Loucy (cell line): ENCODE measurements around the gene TRAPPC3L.

ENCODE experiments used
- H2AFZ ChIP-seq: fragments of 200-600 bp; sonication (generic); 2 replicates; pipeline ENCODE4 v1.6.0; 2016; ENCODE audit warnings: antibody characterized with exemption, mild to moderate bottlenecking, low read length, moderate library complexity
- H3F3A ChIP-seq: fragments of 200-600 bp; 2 replicates; pipeline ENCODE4 v1.6.0; 2016; ENCODE audit warnings: antibody characterized with exemption, low read depth, mild to moderate bottlenecking
- H3K27me3 ChIP-seq: fragments of 200-600 bp; sonication (generic); 2 replicates; pipeline ENCODE4 v1.6.1; 2014; ENCODE audit warnings: low read length, mild to moderate bottlenecking; ENCODE audit not compliant: insufficient read depth, poor library complexity, severe bottlenecking
- H3K36me3 ChIP-seq: fragments of 200-600 bp; sonication (generic); 2 replicates; pipeline ENCODE4 v1.6.1; 2016; ENCODE audit warnings: low read length; ENCODE audit not compliant: insufficient read depth
- H3K4me1 ChIP-seq: fragments of 200-600 bp; sonication (generic); 2 replicates; pipeline ENCODE4 v1.5.1; 2014; ENCODE audit warnings: low read length, mild to moderate bottlenecking; ENCODE audit not compliant: insufficient read depth, poor library complexity, severe bottlenecking
- H3K4me2 ChIP-seq: fragments of 200-600 bp; sonication (generic); 2 replicates; pipeline ENCODE4 v1.6.0; 2014; ENCODE audit warnings: antibody characterized with exemption, low read length, low read depth, mild to moderate bottlenecking; ENCODE audit not compliant: poor library complexity, severe bottlenecking
- H3K4me3 ChIP-seq: fragments of 200-600 bp; sonication (generic); 2 replicates; pipeline ENCODE4 v1.5.1; 2014; ENCODE audit warnings: low read length, mild to moderate bottlenecking, mixed read lengths; ENCODE audit not compliant: poor library complexity, severe bottlenecking
- H3K79me2 ChIP-seq: fragments of 200-600 bp; sonication (generic); 2 replicates; pipeline ENCODE4 v1.6.1; 2014; ENCODE audit warnings: low read length; ENCODE audit not compliant: insufficient read depth
- H3K9ac ChIP-seq: fragments of 200-600 bp; sonication (generic); 2 replicates; pipeline ENCODE4 v1.6.0; 2014; ENCODE audit warnings: mild to moderate bottlenecking, low read depth, low read length, moderate library complexity; ENCODE audit not compliant: poor library complexity, severe bottlenecking
- H3K9me2 ChIP-seq: fragments of 200-600 bp; sonication (generic); replicated peaks from 2 replicates; pipeline ENCODE4 v1.6.1; 2016; ENCODE audit warnings: low read depth, low read length, mixed read lengths
- H3K9me3 ChIP-seq: fragments of 200-600 bp; sonication (generic); 2 replicates; pipeline ENCODE4 v1.6.1; 2014; ENCODE audit warnings: mild to moderate bottlenecking, antibody characterized with exemption, low read length, low read depth; ENCODE audit not compliant: insufficient read depth
- H4K20me1 ChIP-seq: fragments of 200-600 bp; sonication (generic); 2 replicates; pipeline ENCODE4 v1.6.0; 2014; ENCODE audit warnings: antibody characterized with exemption, low read length, mild to moderate bottlenecking; ENCODE audit not compliant: insufficient read depth, poor library complexity, severe bottlenecking
- EZH2phosphoT487 ChIP-seq: fragments of 200-600 bp; IDR thresholded peaks from 2 replicates; pipeline ENCODE4 v1.6.1; 2018; ENCODE audit warnings: antibody characterized with exemption, mild to moderate bottlenecking, moderate library complexity, borderline replicate concordance
- TF ChIP-seq, protein P1 (sequence below): fragments of 200-600 bp; sonication (generic); conservative IDR thresholded peaks from 2 replicates; pipeline ENCODE4 v1.5.1; 2014; ENCODE audit warnings: mild to moderate bottlenecking, antibody characterized with exemption, low read length

Gene TRAPPC3L

GRCh38 chr6:116491610-116492330 lies 53.7 kb downstream of the TRAPPC3L start:
- Histone ChIP-seq H3K9me3 (no peaks in the 10 kb centered on the region), H3K79me2 (no peaks in the 10 kb centered on the region), H3K4me2 (no peak overlapping the region), H3K36me3 (no peaks in the 10 kb centered on the region), H3F3A (no peaks in the 10 kb centered on the region), H3K4me3 (no peak overlapping the region), H3K27me3 (no peaks in the 10 kb centered on the region), H3K9me2 (no peaks in the 10 kb centered on the region), H3K4me1 (no peaks in the 10 kb centered on the region), H3K9ac (no peak overlapping the region), H4K20me1 (no peaks in the 10 kb centered on the region), H2AFZ (no peak overlapping the region)
- TF ChIP-seq EZH2phosphoT487, result no peak
- TF ChIP-seq, protein P1, sequence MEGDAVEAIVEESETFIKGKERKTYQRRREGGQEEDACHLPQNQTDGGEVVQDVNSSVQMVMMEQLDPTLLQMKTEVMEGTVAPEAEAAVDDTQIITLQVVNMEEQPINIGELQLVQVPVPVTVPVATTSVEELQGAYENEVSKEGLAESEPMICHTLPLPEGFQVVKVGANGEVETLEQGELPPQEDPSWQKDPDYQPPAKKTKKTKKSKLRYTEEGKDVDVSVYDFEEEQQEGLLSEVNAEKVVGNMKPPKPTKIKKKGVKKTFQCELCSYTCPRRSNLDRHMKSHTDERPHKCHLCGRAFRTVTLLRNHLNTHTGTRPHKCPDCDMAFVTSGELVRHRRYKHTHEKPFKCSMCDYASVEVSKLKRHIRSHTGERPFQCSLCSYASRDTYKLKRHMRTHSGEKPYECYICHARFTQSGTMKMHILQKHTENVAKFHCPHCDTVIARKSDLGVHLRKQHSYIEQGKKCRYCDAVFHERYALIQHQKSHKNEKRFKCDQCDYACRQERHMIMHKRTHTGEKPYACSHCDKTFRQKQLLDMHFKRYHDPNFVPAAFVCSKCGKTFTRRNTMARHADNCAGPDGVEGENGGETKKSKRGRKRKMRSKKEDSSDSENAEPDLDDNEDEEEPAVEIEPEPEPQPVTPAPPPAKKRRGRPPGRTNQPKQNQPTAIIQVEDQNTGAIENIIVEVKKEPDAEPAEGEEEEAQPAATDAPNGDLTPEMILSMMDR, result no peak

DNA sequence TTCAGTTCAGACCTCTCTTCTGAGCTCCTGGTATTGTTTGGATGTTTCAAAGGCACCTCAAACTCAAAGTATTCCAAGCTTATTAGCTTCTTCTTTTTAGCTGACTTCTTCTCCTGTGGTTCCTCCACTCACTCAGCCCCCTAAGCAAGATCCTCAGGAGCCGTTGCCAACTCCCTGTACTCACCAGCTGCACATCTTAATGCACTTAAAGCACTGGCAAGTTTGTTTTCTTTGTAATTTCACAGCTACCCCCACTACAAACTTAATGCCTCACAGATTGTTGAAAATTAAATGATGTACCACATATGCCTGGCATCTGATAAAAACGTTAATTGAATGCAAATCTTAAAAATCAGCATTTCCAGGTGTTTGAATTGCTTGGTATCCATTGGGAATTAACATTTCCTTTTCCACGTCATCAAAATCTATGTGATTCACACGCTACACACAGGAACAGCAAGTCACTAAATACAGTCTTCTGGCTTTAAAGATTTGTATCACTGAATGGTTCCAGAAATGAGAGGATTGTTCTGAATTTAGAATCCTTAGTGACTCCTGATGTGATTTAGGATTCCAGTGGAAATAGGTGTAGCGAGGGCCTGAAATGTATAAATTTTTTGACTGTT lies 59.8 kb downstream of the TRAPPC3L start:
- Histone ChIP-seq H3K4me2 (no peak overlapping the region), H3K9ac (no peak overlapping the region), H4K20me1 (no peaks in the 10 kb centered on the region), H3K36me3 (no peaks in the 10 kb centered on the region), H2AFZ (no peak overlapping the region), H3K79me2 (no peaks in the 10 kb centered on the region), H3K27me3 (no peaks in the 10 kb centered on the region), H3F3A (no peaks in the 10 kb centered on the region), H3K4me3 (no peak overlapping the region), H3K9me2 (no peaks in the 10 kb centered on the region), H3K4me1 (peaks cover 8% of the 10 kb centered on the region), H3K9me3 (no peaks in the 10 kb centered on the region)
- TF ChIP-seq EZH2phosphoT487, result no peak
- TF ChIP-seq, protein P1, result no peak

DNA sequence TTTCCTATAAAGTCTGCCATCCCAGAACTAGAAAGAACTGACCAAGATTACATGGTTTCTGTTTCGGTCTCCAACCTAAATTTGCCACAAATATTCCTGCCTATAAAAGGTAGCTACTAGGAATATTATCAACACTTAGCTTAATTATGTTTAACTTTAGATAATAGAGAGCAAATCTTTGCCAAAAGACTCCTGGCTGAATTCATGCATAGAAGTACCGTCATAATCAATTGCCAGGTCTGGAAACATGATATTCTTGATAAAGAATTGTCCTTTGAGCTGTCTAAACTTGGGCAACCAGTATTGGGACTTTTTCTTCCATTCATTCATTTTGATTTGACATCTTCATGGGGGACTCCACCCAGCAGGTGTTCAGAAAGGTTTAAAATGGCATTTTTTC lies 61.9 kb downstream of the TRAPPC3L start:
- Histone ChIP-seq H3K9ac (no peak overlapping the region), H2AFZ (no peak overlapping the region), H3K36me3 (no peaks in the 10 kb centered on the region), H3K27me3 (no peaks in the 10 kb centered on the region), H3K9me2 (no peaks in the 10 kb centered on the region), H3K4me3 (no peak overlapping the region), H4K20me1 (no peaks in the 10 kb centered on the region), H3K79me2 (no peaks in the 10 kb centered on the region), H3K4me2 (no peak overlapping the region), H3F3A (no peaks in the 10 kb centered on the region), H3K4me1 (peaks cover 8% of the 10 kb centered on the region), H3K9me3 (no peaks in the 10 kb centered on the region)
- TF ChIP-seq, protein P1, result no peak
- no peak for TF ChIP-seq EZH2phosphoT487
